ENCODE data around the gene GLRX3. TPM values are rescaled to one million over a fixed set of nuclear protein-coding genes. Genes with fewer than 3 reads are reported as not detected.
A peak's percentile ranks its signal among the peaks of the same experiment; 100 is the strongest.

GLRX3 gene
- total and polyA plus RNA-seq, 8 donors, result 1.2 to 80.5 (median 63.7) TPM

DNA sequence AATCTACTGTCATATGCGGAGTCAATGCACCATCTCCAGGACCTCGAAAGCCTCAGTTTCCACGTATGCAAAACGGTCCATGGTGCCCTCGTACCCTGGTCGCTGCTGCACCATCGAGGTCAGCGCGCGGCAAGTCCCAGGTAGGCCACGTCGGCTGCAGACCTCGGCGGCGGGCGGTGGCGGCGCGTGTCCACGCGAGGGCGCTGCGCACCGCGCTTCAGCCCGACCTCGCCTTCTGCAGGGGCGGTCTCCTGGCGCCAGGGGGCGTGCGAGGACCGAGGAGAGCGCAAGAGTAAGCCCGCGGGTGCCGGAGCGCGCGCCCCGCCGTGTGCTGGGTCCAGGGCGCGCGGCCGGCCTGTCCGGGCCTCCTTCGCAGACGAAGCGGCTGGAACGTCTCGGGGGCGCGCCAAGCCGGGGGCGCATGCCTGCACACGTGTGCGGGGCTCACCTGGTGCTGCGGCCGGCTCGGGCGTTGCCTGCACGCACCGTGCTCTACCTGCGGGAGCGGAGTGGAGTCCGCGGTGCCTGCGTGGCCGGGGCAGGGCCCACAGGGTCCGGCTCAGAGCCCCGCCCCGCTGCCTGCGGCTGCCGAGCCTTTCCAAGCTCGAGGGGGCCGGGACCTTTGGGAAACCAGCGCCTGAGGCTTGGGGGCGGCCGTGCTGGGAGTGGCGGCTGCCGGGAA, 54.0 kb downstream of the GLRX3 start:
- Histone ChIP-seq H3K9me3 (no peaks in the 10 kb centered on the region), H3K4me1 (peaks cover 0 to 15% (median 14%) of the 10 kb centered on the region in 4 donors), H3K27ac (peak overlapping the region in 3 of 5 donors; percentile 19 to 66 (median 25)), H3K36me3 (peaks cover 7 to 30% (median 25%) of the 10 kb centered on the region in 4 donors), H3K4me3 (peak overlapping the region; percentile 61 to 74 (median 67)), H3K27me3 (peaks cover 0 to 34% (median 0%) of the 10 kb centered on the region in 3 donors)
- DNase-seq, result peak; percentile 94 to 97
- intact Hi-C loops (cut with DNase I; ENCODE audit: low total_unique reads), result no loop called here
- 2 to 7% (median 2%) methylated on average over 10 to 81 of the region's 81 CpGs for WGBS, 5 donors
- TF ChIP-seq, protein P1, sequence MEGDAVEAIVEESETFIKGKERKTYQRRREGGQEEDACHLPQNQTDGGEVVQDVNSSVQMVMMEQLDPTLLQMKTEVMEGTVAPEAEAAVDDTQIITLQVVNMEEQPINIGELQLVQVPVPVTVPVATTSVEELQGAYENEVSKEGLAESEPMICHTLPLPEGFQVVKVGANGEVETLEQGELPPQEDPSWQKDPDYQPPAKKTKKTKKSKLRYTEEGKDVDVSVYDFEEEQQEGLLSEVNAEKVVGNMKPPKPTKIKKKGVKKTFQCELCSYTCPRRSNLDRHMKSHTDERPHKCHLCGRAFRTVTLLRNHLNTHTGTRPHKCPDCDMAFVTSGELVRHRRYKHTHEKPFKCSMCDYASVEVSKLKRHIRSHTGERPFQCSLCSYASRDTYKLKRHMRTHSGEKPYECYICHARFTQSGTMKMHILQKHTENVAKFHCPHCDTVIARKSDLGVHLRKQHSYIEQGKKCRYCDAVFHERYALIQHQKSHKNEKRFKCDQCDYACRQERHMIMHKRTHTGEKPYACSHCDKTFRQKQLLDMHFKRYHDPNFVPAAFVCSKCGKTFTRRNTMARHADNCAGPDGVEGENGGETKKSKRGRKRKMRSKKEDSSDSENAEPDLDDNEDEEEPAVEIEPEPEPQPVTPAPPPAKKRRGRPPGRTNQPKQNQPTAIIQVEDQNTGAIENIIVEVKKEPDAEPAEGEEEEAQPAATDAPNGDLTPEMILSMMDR (IDR thresholded peaks at IDR 0.05), result peak in 5 of 7 experiments; percentile 90 to 100 (median 99)
- TF ChIP-seq POLR2AphosphoS5 (IDR thresholded peaks at IDR 0.05) (peak in 1 of 3 donors; percentile 83), POLR2A (IDR thresholded peaks at IDR 0.05) (no peak), EP300 (IDR thresholded peaks at IDR 0.05) (no peak)

DNA sequence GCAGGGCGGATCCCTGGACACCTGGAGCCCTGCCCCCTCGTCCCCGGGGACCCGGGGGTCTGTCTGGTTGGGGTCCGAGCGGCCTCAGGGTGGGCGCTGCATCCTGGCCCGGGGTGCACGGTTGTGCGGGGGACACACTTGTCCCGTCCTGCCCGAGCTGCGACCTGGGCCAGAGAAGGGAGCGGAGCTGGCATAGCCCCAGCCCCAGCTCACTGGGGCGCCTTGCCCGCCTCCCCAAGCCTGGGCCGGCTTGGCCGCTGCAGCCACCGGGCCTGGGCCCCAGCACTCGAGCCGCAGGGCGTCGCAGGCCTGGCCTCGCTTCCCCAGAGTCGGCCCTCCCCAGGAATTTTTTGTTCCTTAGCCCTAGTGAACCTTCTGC, 54.5 kb downstream of the GLRX3 start:
- H3K9me3 ChIP-seq, result no peaks in the 10 kb centered on the region
- H3K4me3 ChIP-seq, result peak overlapping the region; percentile 61 to 74 (median 67)
- intact Hi-C loops (cut with DNase I; ENCODE audit: low total_unique reads), result no loop called here
- H3K4me1 ChIP-seq, result peaks cover 0 to 15% (median 14%) of the 10 kb centered on the region in 4 donors
- no peak for DNase-seq
- H3K27me3 ChIP-seq, result peaks cover 0 to 34% (median 0%) of the 10 kb centered on the region in 3 donors
- 5 to 20% (median 9%) methylated on average over 4 to 25 of the region's 25 CpGs for WGBS, 5 donors
- H3K36me3 ChIP-seq, result peaks cover 7 to 25% (median 20%) of the 10 kb centered on the region in 4 donors
- TF ChIP-seq, protein P1 (IDR thresholded peaks at IDR 0.05), result no peak
- TF ChIP-seq POLR2A (IDR thresholded peaks at IDR 0.05), result no peak
- peak overlapping the region in 2 of 5 donors; percentile 25 to 66 for H3K27ac ChIP-seq

DNA sequence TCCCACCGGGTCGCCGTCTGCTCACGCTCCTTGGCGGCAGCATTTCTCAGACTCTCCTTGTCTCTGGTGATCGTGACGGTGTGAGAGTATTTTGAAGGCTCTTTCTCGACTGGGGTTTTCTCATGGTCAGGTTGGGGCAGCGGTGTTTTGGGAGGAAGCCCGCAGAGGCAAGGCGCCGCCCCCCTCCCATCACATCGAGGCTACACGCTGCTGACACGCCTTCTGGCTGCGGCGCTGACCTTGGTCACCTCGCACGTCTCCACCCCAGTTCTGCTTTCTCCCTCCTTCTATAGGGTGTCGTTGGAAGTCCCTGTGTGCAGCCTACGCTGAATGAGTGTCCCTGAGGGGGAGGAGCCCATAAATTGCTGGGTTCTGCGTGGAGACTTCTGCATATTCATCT, 55.2 kb downstream of the GLRX3 start:
- H3K36me3 ChIP-seq, result peaks cover under 1 to 18% (median 14%) of the 10 kb centered on the region in 4 donors
- no peak overlapping the region for H3K4me3 ChIP-seq
- no peaks in the 10 kb centered on the region for H3K9me3 ChIP-seq
- intact Hi-C loops (cut with DNase I; ENCODE audit: low total_unique reads), result no loop called here
- H3K4me1 ChIP-seq, result peaks cover 0 to 15% (median 14%) of the 10 kb centered on the region in 4 donors
- TF ChIP-seq, protein P1 (IDR thresholded peaks at IDR 0.05), result no peak
- TF ChIP-seq EP300 (IDR thresholded peaks at IDR 0.05) (no peak), POLR2A (IDR thresholded peaks at IDR 0.05) (no peak), POLR2AphosphoS5 (IDR thresholded peaks at IDR 0.05) (no peak)
- 79 to 94% (median 80%) methylated on average over 22 of the region's 22 CpGs for WGBS, 5 donors
- H3K27ac ChIP-seq, result no peak overlapping the region
- DNase-seq, result no peak
- peaks cover 0 to 34% (median 0%) of the 10 kb centered on the region in 3 donors for H3K27me3 ChIP-seq

DNA sequence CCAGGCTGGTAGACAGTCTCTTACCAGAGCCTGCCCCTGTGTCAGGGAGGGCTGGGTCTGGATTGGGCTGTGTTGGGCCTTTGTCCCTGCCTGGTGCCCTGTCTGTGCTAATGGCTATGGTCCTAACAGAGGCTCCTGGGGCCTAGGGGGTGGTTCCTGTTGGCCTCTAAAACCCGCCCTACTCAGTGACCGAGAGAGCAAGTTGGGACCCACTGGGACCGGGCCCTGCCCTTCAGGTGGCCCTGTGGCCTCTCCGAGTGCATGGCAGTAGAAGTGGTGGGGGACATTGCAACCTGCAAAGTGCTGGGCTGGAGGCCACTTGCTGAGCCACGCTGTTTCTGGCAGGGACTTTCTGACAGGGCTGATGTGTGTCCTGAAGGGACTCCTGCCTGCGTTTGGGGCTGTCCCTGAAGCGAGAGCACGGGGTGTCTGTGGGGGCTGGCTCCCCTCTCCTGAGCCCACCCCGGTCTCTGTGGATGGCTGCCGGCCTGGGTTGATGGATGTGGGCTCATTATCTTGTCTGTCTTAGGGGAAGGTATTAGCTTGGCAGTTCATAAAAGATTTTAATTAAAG, 56.2 kb downstream of the GLRX3 start:
- DNase-seq, result no peak
- peaks cover 0 to 10% (median 5%) of the 10 kb centered on the region in 4 donors for H3K36me3 ChIP-seq
- H3K27me3 ChIP-seq, result peaks cover 0 to 34% (median 0%) of the 10 kb centered on the region in 3 donors
- TF ChIP-seq EP300 (IDR thresholded peaks at IDR 0.05) (no peak), POLR2AphosphoS5 (IDR thresholded peaks at IDR 0.05) (no peak), POLR2A (IDR thresholded peaks at IDR 0.05) (no peak)
- no peaks in the 10 kb centered on the region for H3K9me3 ChIP-seq
- no peak overlapping the region for H3K27ac ChIP-seq
- intact Hi-C loops (cut with DNase I; ENCODE audit: low total_unique reads), result no loop called here
- H3K4me1 ChIP-seq, result peaks cover 0 to 15% (median 14%) of the 10 kb centered on the region in 4 donors
- WGBS, 5 donors, result 82 to 93% (median 91%) methylated on average over 5 to 10 of the region's 10 CpGs
- no peak overlapping the region for H3K4me3 ChIP-seq
